Measurements from ENCODE around the gene PDE6G. TPM values are rescaled to one million over a fixed set of nuclear protein-coding genes. Genes with fewer than 3 reads are reported as not detected.

Gene PDE6G
- total and polyA plus RNA-seq, 9 donors = 0.22 to 1.3 (median 0.39) TPM; not detected in 6

DNA sequence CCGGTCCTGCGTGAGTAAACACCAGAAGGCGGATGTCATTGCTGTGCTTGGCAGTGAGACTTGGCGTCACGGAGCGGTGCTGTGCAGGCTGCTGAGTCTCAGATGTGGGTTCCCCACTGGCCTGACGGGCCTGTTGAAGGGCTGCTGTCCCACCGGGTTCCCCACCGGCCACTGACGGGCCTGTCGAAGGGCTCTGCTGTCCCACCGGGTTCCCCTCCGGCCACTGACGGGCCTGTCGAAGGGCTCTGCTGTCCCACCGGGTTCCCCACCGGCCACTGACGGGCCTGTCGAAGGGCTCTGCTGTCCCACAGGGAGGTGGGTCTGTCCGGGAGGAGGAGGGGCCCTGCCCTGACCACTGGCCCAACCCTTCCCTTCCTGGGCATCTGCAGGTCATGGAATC, 30.3 kb upstream of the PDE6G start:
- Histone ChIP-seq H3K36me3 (no peaks in the 10 kb centered on the region), H3K27ac (no peak overlapping the region), H3K4me1 (ENCODE audit: insufficient read depth) (peaks cover 10% of the 10 kb centered on the region), H3K9me3 (no peaks in the 10 kb centered on the region), H3K4me3 (no peak overlapping the region), H3K27me3 (no peaks in the 10 kb centered on the region)
- intact Hi-C loops (cut with DNase I) = no loop called here
- WGBS, 3 donors = 86 to 91% (median 88%) methylated on average over 19 to 20 of the region's 20 CpGs
- TF ChIP-seq EP300 (IDR thresholded peaks at IDR 0.05) = no peak
- TF ChIP-seq, protein P1, sequence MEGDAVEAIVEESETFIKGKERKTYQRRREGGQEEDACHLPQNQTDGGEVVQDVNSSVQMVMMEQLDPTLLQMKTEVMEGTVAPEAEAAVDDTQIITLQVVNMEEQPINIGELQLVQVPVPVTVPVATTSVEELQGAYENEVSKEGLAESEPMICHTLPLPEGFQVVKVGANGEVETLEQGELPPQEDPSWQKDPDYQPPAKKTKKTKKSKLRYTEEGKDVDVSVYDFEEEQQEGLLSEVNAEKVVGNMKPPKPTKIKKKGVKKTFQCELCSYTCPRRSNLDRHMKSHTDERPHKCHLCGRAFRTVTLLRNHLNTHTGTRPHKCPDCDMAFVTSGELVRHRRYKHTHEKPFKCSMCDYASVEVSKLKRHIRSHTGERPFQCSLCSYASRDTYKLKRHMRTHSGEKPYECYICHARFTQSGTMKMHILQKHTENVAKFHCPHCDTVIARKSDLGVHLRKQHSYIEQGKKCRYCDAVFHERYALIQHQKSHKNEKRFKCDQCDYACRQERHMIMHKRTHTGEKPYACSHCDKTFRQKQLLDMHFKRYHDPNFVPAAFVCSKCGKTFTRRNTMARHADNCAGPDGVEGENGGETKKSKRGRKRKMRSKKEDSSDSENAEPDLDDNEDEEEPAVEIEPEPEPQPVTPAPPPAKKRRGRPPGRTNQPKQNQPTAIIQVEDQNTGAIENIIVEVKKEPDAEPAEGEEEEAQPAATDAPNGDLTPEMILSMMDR (IDR thresholded peaks at IDR 0.05) = no peak
- TF ChIP-seq POLR2A (IDR thresholded peaks at IDR 0.05) = no peak
- DNase-seq = no peak

GRCh38 chr17:81685108-81685507, 28.8 kb upstream of the PDE6G start:
- no peak overlapping the region for H3K27ac ChIP-seq
- H3K27me3 ChIP-seq = no peaks in the 10 kb centered on the region
- TF ChIP-seq, protein P1 (IDR thresholded peaks at IDR 0.05) = no peak
- TF ChIP-seq EP300 (IDR thresholded peaks at IDR 0.05) (no peak), POLR2A (IDR thresholded peaks at IDR 0.05) (no peak)
- H3K4me3 ChIP-seq = peak overlapping the region; percentile 100
- intact Hi-C loops (cut with DNase I) = no loop called here
- no peaks in the 10 kb centered on the region for H3K36me3 ChIP-seq
- DNase-seq = no peak
- 60 to 76% (median 66%) methylated on average over 12 of the region's 12 CpGs for WGBS, 3 donors
- no peaks in the 10 kb centered on the region for H3K9me3 ChIP-seq
- H3K4me1 ChIP-seq (ENCODE audit: insufficient read depth) = peaks cover 10% of the 10 kb centered on the region

DNA sequence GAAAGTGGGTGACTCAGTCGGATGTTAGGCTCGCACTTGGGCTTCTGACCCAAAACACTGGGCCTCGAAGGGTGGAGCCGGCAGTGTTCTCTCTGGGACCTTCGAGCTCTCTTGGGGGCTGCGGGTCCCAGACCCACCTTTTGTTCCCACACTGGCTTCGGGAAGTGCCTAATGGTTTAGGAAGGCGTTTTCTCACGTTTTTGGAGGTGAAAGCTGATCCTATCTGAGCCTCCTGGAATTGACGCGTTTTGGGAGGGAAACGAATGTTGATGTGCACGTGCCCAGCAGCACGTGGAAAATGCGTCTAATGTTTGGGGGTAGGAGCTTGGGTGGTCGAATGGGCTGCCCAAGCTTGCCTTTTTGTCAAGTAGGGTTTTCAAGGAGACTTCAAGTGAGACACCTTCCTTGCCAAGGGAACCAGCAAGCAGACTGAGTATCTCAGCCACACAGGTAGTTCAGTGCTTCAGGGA, 28.1 kb upstream of the PDE6G start:
- H3K36me3 ChIP-seq = no peaks in the 10 kb centered on the region
- no peaks in the 10 kb centered on the region for H3K9me3 ChIP-seq
- no peak for DNase-seq
- no peak for TF ChIP-seq EP300 (IDR thresholded peaks at IDR 0.05)
- TF ChIP-seq POLR2A (IDR thresholded peaks at IDR 0.05) = no peak
- TF ChIP-seq, protein P1 (IDR thresholded peaks at IDR 0.05) = no peak
- H3K4me3 ChIP-seq = peak overlapping the region; percentile 100
- H3K4me1 ChIP-seq (ENCODE audit: insufficient read depth) = peaks cover 10% of the 10 kb centered on the region
- intact Hi-C loops (cut with DNase I) = no loop called here
- WGBS, 3 donors = 1 to 4% (median 3%) methylated on average over 16 of the region's 16 CpGs
- H3K27me3 ChIP-seq = no peaks in the 10 kb centered on the region
- H3K27ac ChIP-seq = no peak overlapping the region

- TF ChIP-seq, protein P1 (IDR thresholded peaks at IDR 0.05) = no peak
- TF ChIP-seq EP300 (IDR thresholded peaks at IDR 0.05) = no peak
- peak; percentile 45 for TF ChIP-seq POLR2A (IDR thresholded peaks at IDR 0.05)
- peak; percentile 97 to 99 (median 98) for DNase-seq
- no peaks in the 10 kb centered on the region for H3K27me3 ChIP-seq
- peaks cover 10% of the 10 kb centered on the region for H3K4me1 ChIP-seq (ENCODE audit: insufficient read depth)
- WGBS, 3 donors = 0 to 1% (median 1%) methylated on average over 66 to 112 of the region's 112 CpGs
- H3K27ac ChIP-seq = peak within 1 kb of the TSS; percentile 8 to 39
- H3K36me3 ChIP-seq = no peaks in the 10 kb centered on the region
- intact Hi-C loops (cut with DNase I) = no loop called here
- H3K9me3 ChIP-seq = no peaks in the 10 kb centered on the region
- peak within 1 kb of the TSS; percentile 100 for H3K4me3 ChIP-seq
Measured at GRCh38 chr17:81683584-81684441, 27.5 kb upstream of the PDE6G start, which contains the start of the genes ARL16 and HGS. Gene ARL16 (minus strand): TSS chr17:81683797. CDS start chr17:81683753, 44 bp downstream. Gene HGS (plus strand): TSS chr17:81684011. CDS start chr17:81684067, 56 bp downstream.
